Erythroblast (primary cell): Measurements from ENCODE around the gene MLLT1.

Source experiments
- GATA1 ChIP-seq: IDR thresholded peaks from 2 replicates; pipeline ENCODE4 v1.6.1; 2011; ENCODE audit warnings: low read depth, mild to moderate bottlenecking, control low read depth, low read length, moderate library complexity
- POLR2A ChIP-seq: IDR thresholded peaks from 2 replicates; pipeline ENCODE4 v1.6.1; 2011; ENCODE audit warnings: mild to moderate bottlenecking, low read length

DNA sequence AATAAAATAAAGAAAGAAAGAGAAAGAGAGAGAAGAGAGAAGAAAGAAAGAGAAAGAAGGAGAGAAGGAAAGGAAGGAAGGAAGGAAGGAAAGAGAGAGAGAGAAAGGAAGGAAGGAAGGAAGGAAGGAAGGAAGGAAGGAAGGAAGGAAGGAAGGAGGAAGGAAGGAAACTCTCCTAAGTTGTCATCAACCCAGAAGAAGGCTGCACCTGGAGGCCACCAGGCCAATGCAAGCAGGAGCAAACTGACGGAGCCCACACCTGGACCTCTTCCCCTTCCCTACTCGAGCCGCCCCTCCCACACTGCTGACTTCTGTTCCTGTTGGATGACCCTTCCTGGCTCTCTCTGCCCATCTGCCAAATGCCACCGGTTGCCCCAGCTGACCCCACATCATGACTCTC, 45.0 kb upstream of the MLLT1 start:
- TF ChIP-seq POLR2A (no peak), GATA1 (no peak)
